HepG2 (cell line): Measurements from ENCODE around the gene ITGB2. TPM values are rescaled to one million over a fixed set of nuclear protein-coding genes. Genes with fewer than 3 reads are reported as not detected.

Experiments
- AGO2 ChIP-seq: fragments of 200-400 bp; formaldehyde crosslinking; optimal IDR thresholded peaks from 2 replicates; pipeline ENCODE3; 2017; ENCODE audit warnings: mild to moderate bottlenecking, low read depth, low read length, moderate library complexity
- BORCS8-MEF2B ChIP-seq: sonication (generic); formaldehyde crosslinking; IDR thresholded peaks from 2 replicates; pipeline ENCODE4 v1.8.0; 2022; ENCODE audit warnings: mild to moderate bottlenecking, missing genetic modification reagents
- HHEX ChIP-seq: IDR thresholded peaks from 2 replicates; pipeline ENCODE4 v1.6.1; 2016; ENCODE audit warnings: control low read depth
- KLF12 ChIP-seq: sonication (generic); formaldehyde crosslinking; IDR thresholded peaks from 2 replicates; pipeline ENCODE4 v1.4.0; 2020; ENCODE audit warnings: missing genetic modification reagents, borderline replicate concordance
- NCOA2 ChIP-seq: sonication (generic); formaldehyde crosslinking; IDR thresholded peaks from 2 replicates; pipeline ENCODE4 v1.8.0; 2022; ENCODE audit warnings: inconsistent platforms
- SOX6 ChIP-seq, 2 experiments: fragments of 450-650 bp in 1 of 2; sonication (generic) in 1 of 2; formaldehyde crosslinking in 1 of 2; IDR thresholded peaks; 2 replicates each; pipeline versions ENCODE4 v1.4.0 to v1.6.1; 2017 to 2020; ENCODE audit warnings: antibody characterized with exemption in 1 of 2, mild to moderate bottlenecking in 1 of 2, missing genetic modification reagents in 1 of 2
- TAF1 ChIP-seq: sonication (generic); formaldehyde crosslinking; IDR thresholded peaks from 2 replicates; pipeline ENCODE4 v1.4.0; 2020; ENCODE audit warnings: missing genetic modification reagents
- YY1 ChIP-seq: IDR thresholded peaks from 2 replicates; pipeline ENCODE4 v1.6.1; 2011; ENCODE audit warnings: low read length, low read depth, moderate library complexity, mild to moderate bottlenecking; ENCODE audit not compliant: insufficient read depth, insufficient replicate concordance
- ZMYM4 ChIP-seq: sonication (generic); formaldehyde crosslinking; IDR thresholded peaks from 2 replicates; pipeline ENCODE4 v1.8.1; 2023; ENCODE audit warnings: mild to moderate bottlenecking, missing genetic modification reagents
- ZNF101 ChIP-seq: sonication (generic); formaldehyde crosslinking; IDR thresholded peaks from 2 replicates; pipeline ENCODE4 v1.4.0; 2020; ENCODE audit warnings: mild to moderate bottlenecking, low read depth, missing genetic modification reagents, borderline replicate concordance
- ZNF329 ChIP-seq: sonication (generic); formaldehyde crosslinking; IDR thresholded peaks from 2 replicates; pipeline ENCODE4 v1.9.0; 2021; ENCODE audit warnings: low read depth, mild to moderate bottlenecking, missing genetic modification reagents
- ZNF552 ChIP-seq: sonication (generic); formaldehyde crosslinking; IDR thresholded peaks from 2 replicates; pipeline ENCODE4 v1.9.0; 2022; ENCODE audit warnings: missing genetic modification reagents, mild to moderate bottlenecking, borderline replicate concordance
- ZNF556 ChIP-seq: sonication (generic); formaldehyde crosslinking; IDR thresholded peaks from 2 replicates; pipeline ENCODE4 v1.4.0; 2020; ENCODE audit warnings: mild to moderate bottlenecking, missing genetic modification reagents, borderline replicate concordance
- ZNF724P ChIP-seq: sonication (generic); formaldehyde crosslinking; IDR thresholded peaks from 2 replicates; pipeline ENCODE4 v1.8.0; 2022; ENCODE audit warnings: missing genetic modification reagents, borderline replicate concordance
- ZNF747 ChIP-seq: sonication (generic); formaldehyde crosslinking; IDR thresholded peaks from 2 replicates; pipeline ENCODE4 v1.8.1; 2023; ENCODE audit warnings: missing genetic modification reagents, mild to moderate bottlenecking, borderline replicate concordance
- ZNF768 ChIP-seq: sonication (generic); formaldehyde crosslinking; IDR thresholded peaks from 2 replicates; pipeline ENCODE4 v1.4.0; 2020; ENCODE audit warnings: missing genetic modification reagents
- ZSCAN25 ChIP-seq: sonication (generic); formaldehyde crosslinking; IDR thresholded peaks from 2 replicates; pipeline ENCODE4 v1.8.0; 2022; ENCODE audit warnings: mild to moderate bottlenecking, missing genetic modification reagents
- polyA plus RNA-seq, 8 experiments: library from polyadenylated mRNA; depleted of rRNA in 3 of 8; stranded (reverse) in 7 of 8; unstranded in 1 of 8; fragments of >200 nt; fragmentation: Illumina TruSeq in 4 of 8; extraction: Trizol in 4 of 8; gene quantifications; 2 replicates each; pipeline versions ENCODE4 v1.2.1 to v1.2.3, GENCODE V29; 2011 to 2016; ENCODE audit warnings: low read depth in 4 of 8, missing spikeins in 1 of 8, mixed read lengths in 1 of 8; ENCODE audit not compliant: insufficient read depth in 1 of 8
- total RNA-seq, 5 experiments: library from RNA; depleted of rRNA; stranded (reverse); fragments of >200 nt; fragmentation: Illumina TruSeq; extraction: Trizol; gene quantifications; 2 replicates each; pipeline ENCODE4 v1.2.3, GENCODE V29; 2016; ENCODE audit warnings: low read depth in 1 of 5
- TF ChIP-seq, protein P1 (sequence below): sonication (generic); formaldehyde crosslinking; conservative IDR thresholded peaks from 2 replicates; pipeline ENCODE4 v1.8.0; 2022; ENCODE audit warnings: mild to moderate bottlenecking, moderate library complexity, missing genetic modification reagents
- TF ChIP-seq, protein P2 (sequence below): sonication (generic); formaldehyde crosslinking; IDR thresholded peaks from 2 replicates; pipeline ENCODE4 v1.5.0; 2020; ENCODE audit warnings: missing genetic modification reagents
- TF ChIP-seq, protein P3 (sequence below): IDR thresholded peaks from 2 replicates; pipeline ENCODE4 v1.6.1; 2016; ENCODE audit warnings: mild to moderate bottlenecking
- TF ChIP-seq, protein P4 (sequence below): sonication (generic); formaldehyde crosslinking; IDR thresholded peaks from 2 replicates; pipeline ENCODE4 v1.5.1; 2020; ENCODE audit warnings: missing genetic modification reagents, mild to moderate bottlenecking, borderline replicate concordance
- TF ChIP-seq, protein P5 (sequence below): sonication (generic); formaldehyde crosslinking; IDR thresholded peaks from 2 replicates; pipeline ENCODE4 v1.4.0; 2020; ENCODE audit warnings: missing genetic modification reagents, mild to moderate bottlenecking, borderline replicate concordance

Gene ITGB2
- total and polyA plus RNA-seq, 2 of the 13 experiments (the other 11 are each of a cell fraction or from before 2014, with no cell fraction given): 4.2 to 18.0 TPM

DNA sequence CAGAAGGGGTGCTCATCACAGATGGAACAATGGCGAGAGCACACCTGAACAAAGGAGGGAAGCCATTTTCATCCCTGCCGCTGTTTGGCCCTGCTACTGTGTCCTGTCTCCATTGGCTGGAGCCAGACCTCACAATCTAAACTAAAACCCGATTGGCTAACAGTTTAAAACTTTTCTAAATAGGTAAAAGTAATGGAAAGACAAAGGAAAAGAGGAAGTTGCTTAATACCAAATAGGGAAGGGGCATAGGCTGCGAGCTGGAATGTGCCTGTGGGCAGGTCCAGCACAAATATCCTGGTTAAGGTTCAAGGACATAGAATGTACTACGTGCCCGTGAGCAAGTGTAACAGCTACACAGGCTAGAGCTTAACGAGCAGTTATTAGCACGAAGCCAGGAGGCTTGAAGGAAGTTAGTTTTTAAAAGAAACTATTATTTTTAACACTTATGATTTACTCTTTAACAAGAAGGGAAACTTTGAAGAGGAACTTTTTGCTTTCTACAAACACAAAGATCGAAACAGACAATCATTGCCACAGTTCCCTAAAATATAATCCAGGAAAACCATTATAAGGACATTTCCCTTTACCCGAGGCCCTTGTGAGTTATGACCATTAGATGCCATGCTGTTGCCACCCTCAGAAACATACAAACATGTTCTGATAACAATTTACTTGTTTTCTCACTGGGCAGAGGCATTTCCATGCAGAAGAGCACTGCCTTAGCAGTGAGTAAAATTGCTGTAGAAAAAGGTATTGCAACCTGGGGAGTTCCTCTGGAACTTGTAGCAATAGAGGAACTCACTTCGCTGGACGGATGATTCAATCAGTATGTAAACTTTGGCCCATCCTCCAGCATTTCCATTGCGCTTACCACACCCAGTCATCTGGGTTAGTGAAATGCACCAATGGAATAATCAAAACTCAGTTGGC, 42.4 kb downstream of the ITGB2 start (continued):
- TF ChIP-seq ZNF768 (CRISPR knock-in tag): no peak
- no peak for TF ChIP-seq HHEX (CRISPR knock-in tag)
- TF ChIP-seq SOX6 (IDR thresholded peaks at IDR 0.05): no peak
- TF ChIP-seq SOX6 (CRISPR knock-in tag; IDR thresholded peaks at IDR 0.05): peak; percentile 93
- TF ChIP-seq ZMYM4 (CRISPR knock-in tag): peak; percentile 92
- TF ChIP-seq, protein P1, sequence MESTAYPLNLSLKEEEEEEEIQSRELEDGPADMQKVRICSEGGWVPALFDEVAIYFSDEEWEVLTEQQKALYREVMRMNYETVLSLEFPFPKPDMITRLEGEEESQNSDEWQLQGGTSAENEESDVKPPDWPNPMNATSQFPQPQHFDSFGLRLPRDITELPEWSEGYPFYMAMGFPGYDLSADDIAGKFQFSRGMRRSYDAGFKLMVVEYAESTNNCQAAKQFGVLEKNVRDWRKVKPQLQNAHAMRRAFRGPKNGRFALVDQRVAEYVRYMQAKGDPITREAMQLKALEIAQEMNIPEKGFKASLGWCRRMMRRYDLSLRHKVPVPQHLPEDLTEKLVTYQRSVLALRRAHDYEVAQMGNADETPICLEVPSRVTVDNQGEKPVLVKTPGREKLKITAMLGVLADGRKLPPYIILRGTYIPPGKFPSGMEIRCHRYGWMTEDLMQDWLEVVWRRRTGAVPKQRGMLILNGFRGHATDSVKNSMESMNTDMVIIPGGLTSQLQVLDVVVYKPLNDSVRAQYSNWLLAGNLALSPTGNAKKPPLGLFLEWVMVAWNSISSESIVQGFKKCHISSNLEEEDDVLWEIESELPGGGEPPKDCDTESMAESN (CRISPR knock-in tag): peak; percentile 61; the same call in 1 of the 2 replicates
- TF ChIP-seq, protein P2, sequence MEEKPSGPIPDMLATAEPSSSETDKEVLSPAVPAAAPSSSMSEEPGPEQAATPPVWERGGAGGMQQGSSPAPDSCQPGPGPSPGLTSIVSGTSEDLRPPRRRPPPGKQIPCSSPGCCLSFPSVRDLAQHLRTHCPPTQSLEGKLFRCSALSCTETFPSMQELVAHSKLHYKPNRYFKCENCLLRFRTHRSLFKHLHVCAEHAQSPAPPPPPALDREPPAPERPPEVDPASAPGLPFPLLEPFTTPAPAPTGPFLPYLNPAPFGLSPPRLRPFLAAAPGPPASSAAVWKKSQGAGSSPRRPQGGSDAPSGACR: no peak; the same call in 1 of the 2 replicates
- TF ChIP-seq, protein P3, sequence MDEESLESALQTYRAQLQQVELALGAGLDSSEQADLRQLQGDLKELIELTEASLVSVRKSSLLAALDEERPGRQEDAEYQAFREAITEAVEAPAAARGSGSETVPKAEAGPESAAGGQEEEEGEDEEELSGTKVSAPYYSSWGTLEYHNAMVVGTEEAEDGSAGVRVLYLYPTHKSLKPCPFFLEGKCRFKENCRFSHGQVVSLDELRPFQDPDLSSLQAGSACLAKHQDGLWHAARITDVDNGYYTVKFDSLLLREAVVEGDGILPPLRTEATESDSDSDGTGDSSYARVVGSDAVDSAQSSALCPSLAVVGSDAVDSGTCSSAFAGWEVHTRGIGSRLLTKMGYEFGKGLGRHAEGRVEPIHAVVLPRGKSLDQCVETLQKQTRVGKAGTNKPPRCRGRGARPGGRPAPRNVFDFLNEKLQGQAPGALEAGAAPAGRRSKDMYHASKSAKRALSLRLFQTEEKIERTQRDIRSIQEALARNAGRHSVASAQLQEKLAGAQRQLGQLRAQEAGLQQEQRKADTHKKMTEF (CRISPR knock-in tag): peak; percentile 81
- peak; percentile 61; the same call in 1 of the 2 replicates for TF ChIP-seq ZNF724P (CRISPR knock-in tag)
- no peak for TF ChIP-seq ZNF556 (CRISPR knock-in tag)
- no peak for TF ChIP-seq AGO2
- peak; percentile 79 for TF ChIP-seq YY1
- no peak for TF ChIP-seq ZNF329 (CRISPR knock-in tag)
- no peak for TF ChIP-seq BORCS8-MEF2B (CRISPR knock-in tag)
- peak; percentile 74 for TF ChIP-seq ZSCAN25 (CRISPR knock-in tag)
- TF ChIP-seq, protein P4, sequence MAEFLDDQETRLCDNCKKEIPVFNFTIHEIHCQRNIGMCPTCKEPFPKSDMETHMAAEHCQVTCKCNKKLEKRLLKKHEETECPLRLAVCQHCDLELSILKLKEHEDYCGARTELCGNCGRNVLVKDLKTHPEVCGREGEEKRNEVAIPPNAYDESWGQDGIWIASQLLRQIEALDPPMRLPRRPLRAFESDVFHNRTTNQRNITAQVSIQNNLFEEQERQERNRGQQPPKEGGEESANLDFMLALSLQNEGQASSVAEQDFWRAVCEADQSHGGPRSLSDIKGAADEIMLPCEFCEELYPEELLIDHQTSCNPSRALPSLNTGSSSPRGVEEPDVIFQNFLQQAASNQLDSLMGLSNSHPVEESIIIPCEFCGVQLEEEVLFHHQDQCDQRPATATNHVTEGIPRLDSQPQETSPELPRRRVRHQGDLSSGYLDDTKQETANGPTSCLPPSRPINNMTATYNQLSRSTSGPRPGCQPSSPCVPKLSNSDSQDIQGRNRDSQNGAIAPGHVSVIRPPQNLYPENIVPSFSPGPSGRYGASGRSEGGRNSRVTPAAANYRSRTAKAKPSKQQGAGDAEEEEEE: no peak
- no peak for TF ChIP-seq ZNF101 (CRISPR knock-in tag)
- no peak for TF ChIP-seq ZNF747
- no peak for TF ChIP-seq ZNF552 (CRISPR knock-in tag)
- peak; percentile 43; the same call in 1 of the 2 replicates for TF ChIP-seq TAF1
- peak; percentile 84 for TF ChIP-seq NCOA2 (CRISPR knock-in tag)
- no peak for TF ChIP-seq KLF12
- TF ChIP-seq, protein P5, sequence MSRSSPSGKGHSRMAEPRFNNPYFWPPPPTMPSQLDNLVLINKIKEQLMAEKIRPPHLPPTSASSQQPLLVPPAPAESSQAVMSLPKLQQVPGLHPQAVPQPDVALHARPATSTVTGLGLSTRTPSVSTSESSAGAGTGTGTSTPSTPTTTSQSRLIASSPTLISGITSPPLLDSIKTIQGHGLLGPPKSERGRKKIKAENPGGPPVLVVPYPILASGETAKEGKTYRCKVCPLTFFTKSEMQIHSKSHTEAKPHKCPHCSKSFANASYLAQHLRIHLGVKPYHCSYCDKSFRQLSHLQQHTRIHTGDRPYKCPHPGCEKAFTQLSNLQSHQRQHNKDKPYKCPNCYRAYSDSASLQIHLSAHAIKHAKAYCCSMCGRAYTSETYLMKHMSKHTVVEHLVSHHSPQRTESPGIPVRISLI: no peak
